ENCODE results near the gene KIAA1671. TPM values are rescaled to one million over a fixed set of nuclear protein-coding genes. Genes with fewer than 3 reads are reported as not detected.

The KIAA1671 gene
- total RNA-seq, 4 donors from 2014 or later, result 83.1 to 162 (median 105) TPM

DNA sequence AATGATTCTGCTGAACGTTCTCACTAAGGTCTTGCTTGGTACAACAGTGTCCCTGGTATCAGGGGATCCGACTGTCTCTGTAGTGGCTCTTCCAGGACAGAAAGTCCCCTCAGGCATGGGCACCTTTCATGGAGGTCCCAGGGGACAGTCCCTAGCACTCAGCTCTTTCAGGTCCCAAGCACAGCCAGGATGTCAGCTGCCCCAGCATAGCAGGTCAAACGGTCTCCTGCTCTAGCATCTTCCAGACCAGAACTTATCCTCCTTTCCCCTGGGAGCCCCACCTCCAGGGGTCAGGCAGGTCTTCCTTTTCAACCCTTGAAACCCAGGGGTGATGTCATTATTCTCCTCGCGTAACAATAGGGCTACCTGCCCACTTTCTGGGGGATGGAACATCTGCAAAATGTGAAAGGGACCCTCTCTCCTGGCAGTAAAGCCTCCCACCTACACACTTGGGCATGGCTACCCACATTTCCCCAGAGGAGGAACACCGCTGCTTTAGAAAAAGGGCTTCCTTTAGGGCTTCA is 222.4 kb downstream of the KIAA1671 start:
- in situ Hi-C loops (cut with MboI; ENCODE audit: low pct_ligation_motif_present in 1 of 4, low pct_unique_long_range_greater_than_20kb in 1 of 4, low sequenced_read_pairs in 3 of 4) (loop anchor here in 1 of 4 donors (10.0 kb wide), 1 partner anchor 100 kb away; no protein-coding TSS in a partner anchor), intact Hi-C loops (cut with DNase I; ENCODE audit: low total_unique reads) (no loop called here)
- Histone ChIP-seq H3K4me1 (no peaks in the 10 kb centered on the region), H3K36me3 (peaks cover 0 to 25% (median 5%) of the 10 kb centered on the region in 4 donors), H3K27me3 (no peaks in the 10 kb centered on the region), H3K4me3 (no peak overlapping the region), H3K9me3 (no peaks in the 10 kb centered on the region), H3K27ac (no peak overlapping the region)
- WGBS, 2 donors (ENCODE audit: low coverage in 1 of 2), result 80 to 86% methylated on average over 2 to 4 of the region's 6 CpGs
- no peak for DNase-seq
- no peak for TF ChIP-seq POLR2A (IDR thresholded peaks at IDR 0.05)
- TF ChIP-seq, protein P1, sequence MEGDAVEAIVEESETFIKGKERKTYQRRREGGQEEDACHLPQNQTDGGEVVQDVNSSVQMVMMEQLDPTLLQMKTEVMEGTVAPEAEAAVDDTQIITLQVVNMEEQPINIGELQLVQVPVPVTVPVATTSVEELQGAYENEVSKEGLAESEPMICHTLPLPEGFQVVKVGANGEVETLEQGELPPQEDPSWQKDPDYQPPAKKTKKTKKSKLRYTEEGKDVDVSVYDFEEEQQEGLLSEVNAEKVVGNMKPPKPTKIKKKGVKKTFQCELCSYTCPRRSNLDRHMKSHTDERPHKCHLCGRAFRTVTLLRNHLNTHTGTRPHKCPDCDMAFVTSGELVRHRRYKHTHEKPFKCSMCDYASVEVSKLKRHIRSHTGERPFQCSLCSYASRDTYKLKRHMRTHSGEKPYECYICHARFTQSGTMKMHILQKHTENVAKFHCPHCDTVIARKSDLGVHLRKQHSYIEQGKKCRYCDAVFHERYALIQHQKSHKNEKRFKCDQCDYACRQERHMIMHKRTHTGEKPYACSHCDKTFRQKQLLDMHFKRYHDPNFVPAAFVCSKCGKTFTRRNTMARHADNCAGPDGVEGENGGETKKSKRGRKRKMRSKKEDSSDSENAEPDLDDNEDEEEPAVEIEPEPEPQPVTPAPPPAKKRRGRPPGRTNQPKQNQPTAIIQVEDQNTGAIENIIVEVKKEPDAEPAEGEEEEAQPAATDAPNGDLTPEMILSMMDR (IDR thresholded peaks at IDR 0.05), result no peak
- no peak for TF ChIP-seq POLR2AphosphoS5 (IDR thresholded peaks at IDR 0.05)
- no peak for TF ChIP-seq EP300 (IDR thresholded peaks at IDR 0.05; ENCODE audit: low read depth)

DNA sequence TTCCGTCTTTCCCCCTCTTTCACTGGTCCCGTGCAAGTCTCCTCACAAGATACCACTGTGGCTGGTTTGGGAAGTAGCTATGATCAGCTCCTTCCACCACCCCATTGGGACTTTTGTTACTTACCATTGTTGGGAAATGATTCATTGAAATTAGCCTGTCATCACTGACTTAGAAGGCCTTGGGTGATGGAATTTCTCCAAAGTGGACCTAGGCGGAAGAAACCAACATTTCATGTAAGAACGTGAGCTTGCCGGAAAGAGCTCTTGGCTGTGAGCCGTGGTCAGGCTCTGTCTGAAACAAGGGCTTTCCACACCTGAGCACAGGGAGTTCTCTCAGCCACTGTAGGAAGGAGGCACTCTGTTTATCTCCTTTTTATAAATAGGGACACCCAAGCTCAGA is 223.7 kb downstream of the KIAA1671 start:
- Histone ChIP-seq H3K4me1 (no peaks in the 10 kb centered on the region), H3K36me3 (peaks cover 0 to 25% (median 6%) of the 10 kb centered on the region in 4 donors), H3K27ac (no peak overlapping the region), H3K9me3 (no peaks in the 10 kb centered on the region), H3K4me3 (no peak overlapping the region), H3K27me3 (no peaks in the 10 kb centered on the region)
- TF ChIP-seq, protein P1 (IDR thresholded peaks at IDR 0.05), result no peak
- TF ChIP-seq EP300 (IDR thresholded peaks at IDR 0.05; ENCODE audit: low read depth), result no peak
- intact Hi-C loops (cut with DNase I; ENCODE audit: low total_unique reads) (no loop called here), in situ Hi-C loops (cut with MboI; ENCODE audit: low pct_ligation_motif_present in 1 of 4, low pct_unique_long_range_greater_than_20kb in 1 of 4, low sequenced_read_pairs in 3 of 4) (loop anchor here in 1 of 4 donors (10.0 kb wide), 1 partner anchor 101 kb away; no protein-coding TSS in a partner anchor)
- DNase-seq, result no peak
- WGBS, 2 donors (ENCODE audit: low coverage in 1 of 2), result 88 to 100% methylated on average over 5 to 6 of the region's 6 CpGs

DNA sequence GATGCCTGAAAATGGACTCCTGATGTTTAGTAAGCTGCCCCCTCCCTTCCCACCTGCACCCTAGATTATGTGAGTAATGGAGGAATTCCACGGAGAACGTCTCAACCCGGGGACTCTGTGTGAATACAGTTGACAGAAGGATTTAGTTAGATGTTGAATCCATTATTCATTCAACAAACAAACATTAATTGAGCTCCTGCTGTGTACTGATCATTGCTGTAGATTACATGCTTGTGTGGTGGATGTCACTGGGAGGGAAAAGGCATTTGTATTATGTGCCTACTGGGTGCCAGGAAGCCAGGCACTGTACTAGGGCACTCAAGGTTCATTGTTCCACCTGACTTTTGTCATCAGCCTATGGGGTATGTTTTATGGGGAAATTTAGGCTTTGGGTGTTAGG is 224.3 kb downstream of the KIAA1671 start:
- DNase-seq, result no peak
- H3K36me3 ChIP-seq, result peaks cover 0 to 25% (median 6%) of the 10 kb centered on the region in 4 donors
- no peaks in the 10 kb centered on the region for H3K27me3 ChIP-seq
- no peak overlapping the region for H3K27ac ChIP-seq
- intact Hi-C loops (cut with DNase I; ENCODE audit: low total_unique reads) (no loop called here), in situ Hi-C loops (cut with MboI; ENCODE audit: low pct_ligation_motif_present in 1 of 4, low pct_unique_long_range_greater_than_20kb in 1 of 4, low sequenced_read_pairs in 3 of 4) (loop anchor here in 1 of 4 donors (10.0 kb wide), 1 partner anchor 102 kb away; no protein-coding TSS in a partner anchor)
- no peaks in the 10 kb centered on the region for H3K4me1 ChIP-seq
- 81% methylated on average over 3 of the region's 3 CpGs; no CpG with 5 or more reads in 1 of the 2 donors for WGBS, 2 donors (ENCODE audit: low coverage in 1 of 2)
- no peaks in the 10 kb centered on the region for H3K9me3 ChIP-seq
- H3K4me3 ChIP-seq, result no peak overlapping the region
- no peak for TF ChIP-seq EP300 (IDR thresholded peaks at IDR 0.05; ENCODE audit: low read depth)
- no peak for TF ChIP-seq POLR2A (IDR thresholded peaks at IDR 0.05)
- no peak for TF ChIP-seq POLR2AphosphoS5 (IDR thresholded peaks at IDR 0.05)
- TF ChIP-seq, protein P1 (IDR thresholded peaks at IDR 0.05), result no peak

DNA sequence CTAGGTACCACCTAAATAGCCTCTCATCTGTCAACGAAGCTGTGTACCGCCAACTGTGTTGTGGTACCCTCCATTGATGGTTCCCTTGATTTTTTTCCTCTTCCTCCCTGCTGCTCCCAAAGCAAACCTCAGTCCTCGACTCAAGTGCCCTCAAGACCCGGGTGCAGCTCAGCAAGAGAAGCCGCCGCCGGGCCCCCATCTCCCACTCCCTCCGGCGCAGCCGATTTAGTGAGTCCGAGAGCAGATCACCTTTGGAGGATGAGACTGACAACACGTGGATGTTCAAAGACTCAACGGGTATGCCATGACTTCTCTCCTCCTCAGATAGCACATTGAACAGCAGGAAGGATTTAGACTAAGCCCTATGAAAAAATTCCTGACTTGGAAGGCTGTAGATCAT is 224.7 kb downstream of the KIAA1671 start:
- no peaks in the 10 kb centered on the region for H3K9me3 ChIP-seq
- WGBS, 2 donors (ENCODE audit: low coverage in 1 of 2), result 88% methylated on average over 13 of the region's 13 CpGs; no CpG with 5 or more reads in 1 of the 2 donors
- no peaks in the 10 kb centered on the region for H3K27me3 ChIP-seq
- TF ChIP-seq POLR2AphosphoS5 (IDR thresholded peaks at IDR 0.05) (no peak), EP300 (IDR thresholded peaks at IDR 0.05; ENCODE audit: low read depth) (no peak), POLR2A (IDR thresholded peaks at IDR 0.05) (no peak)
- TF ChIP-seq, protein P1 (IDR thresholded peaks at IDR 0.05), result no peak
- no peak overlapping the region for H3K27ac ChIP-seq
- in situ Hi-C loops (cut with MboI; ENCODE audit: low pct_ligation_motif_present in 1 of 4, low pct_unique_long_range_greater_than_20kb in 1 of 4, low sequenced_read_pairs in 3 of 4), result loop anchor here in 1 of 4 donors (10.0 kb wide), 1 partner anchor 102 kb away; no protein-coding TSS in a partner anchor
- no peaks in the 10 kb centered on the region for H3K4me1 ChIP-seq
- H3K4me3 ChIP-seq, result no peak overlapping the region
- DNase-seq, result no peak
- intact Hi-C loops (cut with DNase I; ENCODE audit: low total_unique reads), result no loop called here
- peaks cover 0 to 25% (median 6%) of the 10 kb centered on the region in 4 donors for H3K36me3 ChIP-seq

Data from transverse colon (tissue), 4 donors.